Measurements from ENCODE around the gene ZNF491.

DNA sequence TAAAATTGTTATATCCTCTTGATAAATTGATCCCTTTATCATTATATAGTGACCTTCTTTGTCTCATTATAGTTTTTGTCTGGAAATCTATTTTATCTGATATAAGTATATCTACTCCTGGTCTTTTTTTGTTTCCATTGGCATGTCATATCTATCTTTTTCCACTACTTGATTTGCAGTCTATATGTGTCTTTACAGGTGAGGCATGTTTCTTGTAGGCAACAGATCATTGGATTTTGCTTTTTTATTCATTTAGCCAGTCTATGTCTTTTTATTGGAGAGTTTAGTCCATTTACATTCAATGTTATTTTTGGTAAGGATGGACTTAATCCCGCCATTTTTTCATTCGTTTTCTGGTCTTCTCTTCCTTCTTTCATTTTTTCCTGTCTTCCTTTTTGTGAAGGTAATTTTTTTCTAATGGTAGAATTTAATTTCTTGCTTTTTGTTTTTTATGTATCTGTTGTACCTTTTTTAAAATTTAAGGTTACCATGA, 46.0 kb upstream of the ZNF491 start:
- TF ChIP-seq EZH2 (IDR thresholded peaks at IDR 0.05) (no peak), POLR2AphosphoS5 (IDR thresholded peaks at IDR 0.05; ENCODE audit: borderline replicate concordance, low read depth, low read length) (no peak), FOXP2 (optimal IDR thresholded peaks at IDR 0.05; ENCODE audit: control extremely low read depth, extremely low read length, insufficient read depth) (no peak)
